H9 (cell line): ENCODE measurements around the gene EIF2D. TPM values are rescaled to one million over a fixed set of nuclear protein-coding genes. Genes with fewer than 3 reads are reported as not detected.

Experiments
- DNase-seq: peaks from one replicate; pipeline ENCODE4 v3.0.0-alpha.2; 2017
- H2AFZ ChIP-seq: one replicate; pipeline ENCODE4 v1.6.1; 2013; ENCODE audit warnings: mild to moderate bottlenecking, low read length, control low read depth, moderate library complexity
- H2AK5ac ChIP-seq: 2 replicates; pipeline ENCODE4 v1.6.1; 2013; ENCODE audit warnings: low read length, control low read depth, mixed read lengths; ENCODE audit not compliant: insufficient read length
- H2BK120ac ChIP-seq: one replicate; pipeline ENCODE4 v1.6.1; 2013; ENCODE audit warnings: low read depth, mild to moderate bottlenecking, low read length, control low read depth, inconsistent platforms; ENCODE audit not compliant: poor library complexity, severe bottlenecking
- H2BK12ac ChIP-seq: 2 replicates; pipeline ENCODE4 v1.6.1; 2013; ENCODE audit warnings: low read length, control low read depth, mixed read lengths, low read depth; ENCODE audit not compliant: insufficient read length
- H2BK15ac ChIP-seq: 2 replicates; pipeline ENCODE4 v1.6.1; 2013; ENCODE audit warnings: low read depth, low read length, control low read depth
- H2BK20ac ChIP-seq: one replicate; pipeline ENCODE4 v1.6.1; 2013; ENCODE audit warnings: low read depth, mild to moderate bottlenecking, low read length, control low read depth, inconsistent platforms; ENCODE audit not compliant: poor library complexity, severe bottlenecking
- H2BK5ac ChIP-seq: 2 replicates; pipeline ENCODE4 v1.6.1; 2013; ENCODE audit warnings: low read length, control low read depth, mixed read lengths; ENCODE audit not compliant: insufficient read length
- H3K14ac ChIP-seq: 2 replicates; pipeline ENCODE4 v1.6.1; 2013; ENCODE audit warnings: low read length, control low read depth; ENCODE audit not compliant: insufficient read depth
- H3K18ac ChIP-seq: 2 replicates; pipeline ENCODE4 v1.6.1; 2013; ENCODE audit warnings: low read depth, mild to moderate bottlenecking, mixed read lengths, low read length, control low read depth; ENCODE audit not compliant: insufficient read length
- H3K23ac ChIP-seq: 2 replicates; pipeline ENCODE4 v1.6.1; 2013; ENCODE audit warnings: low read length, control low read depth, mixed read lengths, low read depth; ENCODE audit not compliant: insufficient read length
- H3K23me2 ChIP-seq: 2 replicates; pipeline ENCODE4 v1.6.1; 2013; ENCODE audit warnings: low read depth, mild to moderate bottlenecking, mixed read lengths, low read length, control low read depth; ENCODE audit not compliant: insufficient read length, poor library complexity, severe bottlenecking
- H3K27ac ChIP-seq: 2 replicates; pipeline ENCODE4 v1.5.1; 2013; ENCODE audit warnings: low read length, control low read depth, mixed read lengths, low read depth; ENCODE audit not compliant: insufficient read length
- H3K27me3 ChIP-seq: 2 replicates; pipeline ENCODE4 v1.6.1; 2013; ENCODE audit warnings: low read length, control low read depth, inconsistent platforms; ENCODE audit not compliant: insufficient read depth
- H3K4ac ChIP-seq: 2 replicates; pipeline ENCODE4 v1.6.1; 2013; ENCODE audit warnings: low read depth, mild to moderate bottlenecking, control low read depth, inconsistent platforms, low read length, moderate library complexity
- H3K4me1 ChIP-seq: 2 replicates; pipeline ENCODE4 v1.6.1; 2013; ENCODE audit warnings: low read length, control low read depth, inconsistent platforms; ENCODE audit not compliant: insufficient read depth
- H3K4me2 ChIP-seq: 2 replicates; pipeline ENCODE4 v1.6.1; 2013; ENCODE audit warnings: low read length, control low read depth, mixed read lengths; ENCODE audit not compliant: insufficient read length, insufficient read depth
- H3K56ac ChIP-seq: 2 replicates; pipeline ENCODE4 v1.6.1; 2013; ENCODE audit warnings: low read depth, mild to moderate bottlenecking, mixed read lengths, low read length, control low read depth; ENCODE audit not compliant: insufficient read length
- H3K79me1 ChIP-seq: 2 replicates; pipeline ENCODE4 v1.6.1; 2013; ENCODE audit warnings: low read depth, mild to moderate bottlenecking, moderate library complexity, low read length, control low read depth, inconsistent platforms; ENCODE audit not compliant: insufficient read depth, poor library complexity, severe bottlenecking
- H3K79me2 ChIP-seq: 2 replicates; pipeline ENCODE4 v1.6.1; 2013; ENCODE audit warnings: low read length, control low read depth, inconsistent platforms; ENCODE audit not compliant: insufficient read depth
- H3K9ac ChIP-seq: 2 replicates; pipeline ENCODE4 v1.6.1; 2013; ENCODE audit warnings: low read length, control low read depth, mixed read lengths; ENCODE audit not compliant: insufficient read length; ENCODE audit errors: extremely low read depth
- H3K9me3 ChIP-seq: one replicate; pipeline ENCODE4 v1.6.1; 2013; ENCODE audit warnings: low read depth, low read length, inconsistent platforms; ENCODE audit not compliant: control insufficient read depth
- H3T11ph ChIP-seq: one replicate; pipeline ENCODE4 v1.6.1; 2013; ENCODE audit warnings: mild to moderate bottlenecking, low read length, control low read depth, inconsistent platforms
- H4K20me1 ChIP-seq: one replicate; pipeline ENCODE4 v1.6.1; 2013; ENCODE audit not compliant: control insufficient read depth, insufficient read length, insufficient read depth
- H4K5ac ChIP-seq: 2 replicates; pipeline ENCODE4 v1.6.1; 2013; ENCODE audit warnings: low read depth, mild to moderate bottlenecking, mixed read lengths, low read length, control low read depth; ENCODE audit not compliant: insufficient read length
- H4K8ac ChIP-seq: replicated peaks from 2 replicates; pipeline ENCODE4 v1.6.1; 2013; ENCODE audit warnings: low read length, control low read depth, mixed read lengths, low read depth; ENCODE audit not compliant: insufficient read length
- H4K91ac ChIP-seq: 2 replicates; pipeline ENCODE4 v1.6.1; 2013; ENCODE audit warnings: low read depth, mild to moderate bottlenecking, moderate library complexity, mixed read lengths, low read length, control low read depth; ENCODE audit not compliant: insufficient read length
- H3K27ac Mint-ChIP-seq, 3 experiments: 2 replicates in 2 of 3; 3 replicates in 1 of 3; pipeline ENCODE4 v1.8.0; 2020 to 2021; ENCODE audit warnings: mixed read lengths in 3 of 3, mild to moderate bottlenecking in 1 of 3, moderate library complexity in 1 of 3
- H3K27me3 Mint-ChIP-seq: 2 replicates; pipeline ENCODE4 v1.8.0; 2021; ENCODE audit warnings: low read depth, mild to moderate bottlenecking, moderate library complexity, mixed read lengths
- H3K36me3 Mint-ChIP-seq, 3 experiments: 2 replicates in 2 of 3; 3 replicates in 1 of 3; pipeline ENCODE4 v1.8.0; 2020 to 2021; ENCODE audit warnings: low read depth in 3 of 3, mixed read lengths in 3 of 3; ENCODE audit not compliant: insufficient read depth in 1 of 3
- H3K4me1 Mint-ChIP-seq, 2 experiments: 2 replicates each; pipeline ENCODE4 v1.8.0; 2020; ENCODE audit warnings: mixed read lengths in 2 of 2
- H3K4me3 Mint-ChIP-seq, 2 experiments: 2 replicates in 1 of 2; 3 replicates in 1 of 2; pipeline ENCODE4 v1.8.0; 2020 to 2021; ENCODE audit warnings: mild to moderate bottlenecking in 2 of 2, mixed read lengths in 2 of 2, moderate library complexity in 1 of 2
- H3K9me3 Mint-ChIP-seq, 2 experiments: 2 replicates in 1 of 2; 3 replicates in 1 of 2; pipeline ENCODE4 v1.8.0; 2020; ENCODE audit warnings: mild to moderate bottlenecking in 2 of 2, mixed read lengths in 2 of 2, moderate library complexity in 1 of 2
- whole genome bisulfite sequencing: extraction: QIAGEN DNeasy Blood & Tissue Kit; methylation state at CpG from one replicate; pipeline ENCODE4 v1.1.7; 2013; ENCODE audit warnings: missing lambda C conversion rate, low lambda C conversion rate, mixed read lengths; ENCODE audit not compliant: insufficient read length; ENCODE audit errors: extremely low coverage; 5-methylcytosine and 5-hydroxymethylcytosine counted together
- total RNA-seq: library from RNA; stranded (reverse); gene quantifications from 2 replicates; pipeline ENCODE4 v1.2.1, GENCODE V29; 2021
- TF ChIP-seq, protein P1 (sequence below): fragments of 200-600 bp; sonication (generic); conservative IDR thresholded peaks from 3 replicates; pipeline ENCODE4 v1.8.0; 2021; ENCODE audit warnings: antibody characterized with exemption, mild to moderate bottlenecking

EIF2D gene
- total RNA-seq, 1 experiment from 2014 or later, result 35.8 TPM

- no peak overlapping the region for H3K4ac ChIP-seq
- no peak overlapping the region for H2BK12ac ChIP-seq
- no peak overlapping the region for H2AK5ac ChIP-seq
- H3K4me1 ChIP-seq, result no peaks in the 10 kb centered on the region
- no peak overlapping the region for H3K14ac ChIP-seq
- H2BK120ac ChIP-seq, result no peak overlapping the region
- no peaks in the 10 kb centered on the region for H3K36me3 Mint-ChIP-seq
- H3K79me2 ChIP-seq, result no peaks in the 10 kb centered on the region
- no peak overlapping the region for H2AFZ ChIP-seq
- no peak overlapping the region for H3K9ac ChIP-seq
- H4K20me1 ChIP-seq, result no peaks in the 10 kb centered on the region
- H3K23me2 ChIP-seq, result no peaks in the 10 kb centered on the region
- H3K23ac ChIP-seq, result no peak overlapping the region
- no peak overlapping the region for H3K4me2 ChIP-seq
- H3K27ac Mint-ChIP-seq, result no peak overlapping the region
- no peak overlapping the region for H3K27ac ChIP-seq
- H3K56ac ChIP-seq, result no peak overlapping the region
- H3K79me1 ChIP-seq, result no peaks in the 10 kb centered on the region
- H3K27me3 ChIP-seq, result no peaks in the 10 kb centered on the region
- no peak overlapping the region for H2BK15ac ChIP-seq
- H3K4me1 Mint-ChIP-seq, result peaks cover 4 to 25% of the 10 kb centered on the region in 2 experiments
- peaks cover 4% of the 10 kb centered on the region for H3K27me3 Mint-ChIP-seq
- H3K18ac ChIP-seq, result no peak overlapping the region
- H4K5ac ChIP-seq, result no peak overlapping the region
- TF ChIP-seq, protein P1, sequence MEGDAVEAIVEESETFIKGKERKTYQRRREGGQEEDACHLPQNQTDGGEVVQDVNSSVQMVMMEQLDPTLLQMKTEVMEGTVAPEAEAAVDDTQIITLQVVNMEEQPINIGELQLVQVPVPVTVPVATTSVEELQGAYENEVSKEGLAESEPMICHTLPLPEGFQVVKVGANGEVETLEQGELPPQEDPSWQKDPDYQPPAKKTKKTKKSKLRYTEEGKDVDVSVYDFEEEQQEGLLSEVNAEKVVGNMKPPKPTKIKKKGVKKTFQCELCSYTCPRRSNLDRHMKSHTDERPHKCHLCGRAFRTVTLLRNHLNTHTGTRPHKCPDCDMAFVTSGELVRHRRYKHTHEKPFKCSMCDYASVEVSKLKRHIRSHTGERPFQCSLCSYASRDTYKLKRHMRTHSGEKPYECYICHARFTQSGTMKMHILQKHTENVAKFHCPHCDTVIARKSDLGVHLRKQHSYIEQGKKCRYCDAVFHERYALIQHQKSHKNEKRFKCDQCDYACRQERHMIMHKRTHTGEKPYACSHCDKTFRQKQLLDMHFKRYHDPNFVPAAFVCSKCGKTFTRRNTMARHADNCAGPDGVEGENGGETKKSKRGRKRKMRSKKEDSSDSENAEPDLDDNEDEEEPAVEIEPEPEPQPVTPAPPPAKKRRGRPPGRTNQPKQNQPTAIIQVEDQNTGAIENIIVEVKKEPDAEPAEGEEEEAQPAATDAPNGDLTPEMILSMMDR, result no peak
- no peak overlapping the region for H4K8ac ChIP-seq
- no peak overlapping the region for H3K4me3 Mint-ChIP-seq
- H2BK5ac ChIP-seq, result no peak overlapping the region
- H2BK20ac ChIP-seq, result no peak overlapping the region
- no peak overlapping the region for H4K91ac ChIP-seq
- no peak for DNase-seq
- no peaks in the 10 kb centered on the region for H3K9me3 ChIP-seq
- WGBS, result no CpG with 5 or more reads among the region's 10 CpGs
- H3K9me3 Mint-ChIP-seq, result no peaks in the 10 kb centered on the region
- no peak overlapping the region for H3T11ph ChIP-seq
These were observed 33.9 kb downstream of the EIF2D start for GRCh38 chr1:206578068-206578977.
